ENCODE results near the gene APBB2.
"Not testable (repeated sequence)": the region's sequence is repeated elsewhere in the genome, so short reads cannot be mapped to it uniquely, and the experiment has no call there.

APBB2 gene

DNA sequence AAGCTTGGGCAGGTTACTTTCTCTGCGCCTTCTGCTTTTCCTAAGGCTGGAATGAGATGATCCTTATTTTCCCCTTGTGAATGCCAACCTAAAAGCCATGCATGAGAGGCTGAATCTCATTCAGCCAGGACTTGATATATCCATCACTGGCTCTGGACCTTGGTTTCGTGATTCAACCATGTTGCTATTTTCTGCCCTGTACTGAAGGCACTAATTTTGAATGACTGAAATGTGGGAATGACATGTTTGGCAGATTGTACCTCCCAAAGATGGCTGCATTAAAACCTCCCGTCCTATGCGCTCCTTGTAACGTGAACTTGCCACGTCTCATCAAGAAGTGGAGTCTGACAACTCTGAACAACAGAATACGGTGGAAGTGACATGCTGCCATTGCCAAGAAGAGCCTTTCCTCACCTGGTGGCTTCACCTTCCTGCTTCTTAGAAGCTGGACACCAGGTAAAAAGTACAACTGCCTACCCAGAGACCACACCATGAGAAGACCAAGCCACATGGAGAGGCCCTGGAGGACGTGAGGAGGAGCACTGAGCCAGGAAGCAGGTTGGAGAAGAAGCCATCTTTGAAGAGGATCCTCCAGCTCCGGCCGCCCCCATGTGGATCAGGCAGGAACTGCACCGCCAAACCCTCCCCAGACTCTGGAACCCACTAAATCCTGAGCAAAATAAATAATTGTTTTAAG is 290.1 kb downstream of the APBB2 start:
- DNase-seq, result no peak

DNA sequence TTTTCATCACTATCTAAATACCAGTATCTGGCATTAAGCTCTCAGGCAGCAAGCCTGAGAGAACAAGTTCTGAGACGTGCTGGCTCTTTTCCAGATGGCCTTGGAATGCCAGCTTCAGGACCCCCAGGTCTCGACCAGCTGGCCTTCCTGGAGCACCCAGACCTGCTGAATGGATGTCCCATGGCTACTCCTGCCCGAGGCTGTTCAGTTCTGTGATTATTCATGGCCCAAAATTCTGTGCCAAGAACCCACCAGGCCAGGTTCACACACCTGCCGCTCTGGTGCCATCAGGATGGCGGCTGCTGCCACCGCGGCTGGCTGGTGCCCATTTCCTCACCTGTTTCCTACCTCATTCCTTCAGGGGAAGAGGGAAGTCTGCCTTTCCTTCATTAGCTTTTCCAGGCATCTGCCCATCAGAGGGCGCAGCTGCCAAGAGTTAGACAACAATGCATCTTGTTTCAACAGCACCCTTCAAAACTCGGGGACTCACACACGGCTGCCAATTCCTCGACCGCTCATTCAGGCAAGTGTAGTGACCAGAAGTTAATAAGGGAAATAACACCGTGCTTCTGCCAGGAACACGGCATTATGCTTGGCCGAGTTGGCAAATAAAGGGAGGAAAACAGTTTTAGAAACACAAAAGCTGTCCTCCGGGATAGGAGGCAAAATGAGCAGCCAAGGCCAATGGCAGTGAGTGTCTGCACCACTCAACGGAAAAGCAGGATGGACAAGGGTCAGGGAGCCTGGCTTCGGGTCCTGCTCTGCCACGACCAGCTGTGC is 290.8 kb downstream of the APBB2 start:
- peak; percentile 35 for DNase-seq

DNA sequence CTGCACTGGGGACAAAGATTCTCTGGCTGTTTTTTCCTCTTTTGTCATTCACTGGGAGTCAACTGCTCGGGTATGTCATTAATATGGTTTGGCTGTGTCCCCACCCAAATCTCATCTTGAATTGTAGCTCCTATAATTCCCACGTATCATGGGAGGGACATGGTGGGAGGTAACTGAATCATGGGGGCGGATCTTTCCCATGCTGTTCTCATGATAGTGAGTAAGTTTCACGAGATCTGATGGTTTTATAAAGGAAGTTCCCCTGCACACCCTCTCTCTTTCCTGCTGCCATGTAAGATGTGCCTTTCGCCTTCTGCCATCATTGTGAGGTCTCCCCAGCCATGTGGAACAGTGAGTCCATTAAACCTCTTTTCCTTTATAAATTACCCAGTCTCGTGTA is 294.4 kb downstream of the APBB2 start:
- DNase-seq, result not testable (repeated sequence)

- DNase-seq, result peak; percentile 29
These were observed 296.0 kb downstream of the APBB2 start for GRCh38 chr4:40918330-40918729.

DNA sequence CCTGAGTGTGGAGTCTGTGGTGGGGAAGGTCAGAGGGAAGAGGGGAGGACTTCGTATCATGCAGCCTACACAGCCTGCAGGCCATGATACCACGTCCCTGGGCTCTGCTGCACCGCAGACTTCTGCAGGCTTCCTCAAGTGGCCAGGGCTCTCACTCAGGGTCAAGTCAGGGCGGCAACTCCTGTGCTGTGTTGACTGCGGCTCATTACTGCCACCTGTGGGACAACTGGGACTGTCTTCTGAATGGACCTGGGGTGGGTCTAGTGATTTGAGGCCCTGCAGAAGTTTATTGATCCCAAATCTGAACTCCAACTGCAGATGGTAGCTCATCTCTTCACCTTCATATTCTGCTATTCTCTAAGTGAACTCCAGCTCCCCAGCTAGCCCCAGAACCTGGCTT is 297.5 kb downstream of the APBB2 start:
- DNase-seq, result no peak

- DNase-seq, result no peak
These were observed 298.2 kb downstream of the APBB2 start for GRCh38 chr4:40916218-40916555.

DNA sequence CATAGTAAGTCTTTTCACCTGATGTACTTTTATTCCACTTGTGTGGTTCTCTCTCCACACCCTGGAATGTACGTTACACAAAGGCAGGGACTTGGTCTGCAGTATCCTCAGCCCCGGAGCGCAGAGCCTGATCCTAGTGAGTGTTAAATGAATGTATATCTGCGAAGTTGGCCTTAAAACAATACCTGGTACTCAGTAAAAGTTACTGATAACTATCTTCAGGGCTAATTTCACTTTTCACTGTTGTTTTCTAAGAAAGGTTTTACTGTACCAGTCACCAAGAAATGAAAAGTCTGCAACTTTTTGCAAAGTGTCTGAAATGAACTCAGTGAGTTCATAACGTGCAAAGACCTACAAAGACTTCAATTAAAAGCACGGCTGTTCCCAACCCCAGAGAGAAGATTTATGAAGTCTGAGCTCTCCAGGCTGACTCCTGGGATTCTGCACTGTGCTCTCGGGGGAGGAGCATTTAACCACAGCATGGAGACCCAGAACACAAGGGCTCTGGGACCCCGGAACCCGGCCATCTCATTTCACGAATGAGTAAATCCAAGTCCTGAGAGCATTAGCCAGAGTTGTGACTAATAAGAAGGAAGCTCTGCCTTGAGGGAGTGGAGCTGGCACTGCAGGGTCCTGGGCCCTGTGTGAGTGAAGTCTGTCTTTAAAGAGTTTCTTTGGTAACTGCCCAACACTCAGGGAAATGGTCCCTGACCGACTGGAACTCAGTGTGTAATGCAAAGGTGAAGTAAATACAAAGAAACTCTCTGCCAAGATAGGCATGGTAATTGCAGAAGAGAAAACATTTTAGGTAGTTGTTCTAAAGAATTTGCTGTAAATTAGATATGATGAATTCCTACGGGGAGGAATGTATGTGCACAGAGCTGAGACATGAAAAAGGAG is 298.8 kb downstream of the APBB2 start:
- DNase-seq, result peak; percentile 4

GRCh38 chr4:40912460-40913184 is 301.7 kb downstream of the APBB2 start:
- DNase-seq, result no peak

GRCh38 chr4:40910706-40911105 is 303.6 kb downstream of the APBB2 start:
- no peak for DNase-seq

DNA sequence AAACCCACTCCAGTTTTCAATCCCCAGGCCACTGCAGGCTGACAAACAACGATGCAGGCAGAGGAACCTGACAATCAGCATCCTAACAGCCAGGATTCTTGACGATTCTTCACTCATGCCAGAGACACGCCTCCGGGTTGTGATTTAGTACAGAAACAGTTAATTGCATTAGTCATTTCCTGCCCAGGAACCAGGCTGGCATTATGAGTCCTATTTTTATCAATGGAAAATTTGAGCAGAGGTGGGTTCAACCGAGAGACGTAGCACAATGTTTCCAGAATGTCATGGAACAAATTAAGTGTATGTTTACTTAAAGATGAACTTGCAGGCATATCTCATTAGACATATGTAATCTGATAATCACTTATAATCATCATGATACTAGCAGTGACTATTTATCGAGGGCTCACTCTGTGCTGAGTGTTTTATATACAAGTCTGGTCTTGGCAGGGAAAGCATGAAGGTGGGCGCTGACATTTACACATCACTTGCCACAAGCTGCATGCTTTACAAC is 304.9 kb downstream of the APBB2 start:
- peak; percentile 28 for DNase-seq

DNA sequence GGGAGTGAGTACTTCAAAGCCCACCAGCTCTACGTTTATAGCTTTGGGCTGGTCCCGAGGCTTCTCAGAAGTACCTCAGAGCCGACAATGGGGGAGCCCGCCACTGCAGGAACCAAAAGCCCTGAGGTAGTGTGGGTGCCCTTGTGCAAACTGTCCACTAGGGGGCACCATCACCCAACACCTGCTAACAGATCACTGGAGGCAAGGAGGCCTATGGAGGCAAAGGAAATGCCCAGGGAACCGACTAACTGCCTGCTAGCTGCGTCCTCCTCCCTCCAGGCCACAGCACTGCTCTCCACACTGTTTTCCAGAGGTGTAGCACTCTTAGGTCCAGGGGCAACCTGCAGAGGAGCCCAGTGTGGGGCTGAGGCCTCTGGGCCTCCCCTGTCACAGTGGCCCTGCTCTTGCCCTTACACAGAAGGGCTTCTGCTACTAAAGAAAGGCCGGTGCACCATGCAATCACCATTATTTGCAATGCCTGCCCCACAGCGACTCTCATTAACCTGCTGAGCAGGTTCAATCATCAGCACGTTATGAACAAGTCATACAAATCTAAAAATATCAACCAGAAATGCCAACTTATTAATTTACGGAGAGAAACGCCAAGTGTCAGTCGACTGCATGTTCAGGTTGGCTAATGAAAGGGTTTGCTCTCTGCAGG is 305.5 kb downstream of the APBB2 start:
- DNase-seq, result peak; percentile 41

DNA sequence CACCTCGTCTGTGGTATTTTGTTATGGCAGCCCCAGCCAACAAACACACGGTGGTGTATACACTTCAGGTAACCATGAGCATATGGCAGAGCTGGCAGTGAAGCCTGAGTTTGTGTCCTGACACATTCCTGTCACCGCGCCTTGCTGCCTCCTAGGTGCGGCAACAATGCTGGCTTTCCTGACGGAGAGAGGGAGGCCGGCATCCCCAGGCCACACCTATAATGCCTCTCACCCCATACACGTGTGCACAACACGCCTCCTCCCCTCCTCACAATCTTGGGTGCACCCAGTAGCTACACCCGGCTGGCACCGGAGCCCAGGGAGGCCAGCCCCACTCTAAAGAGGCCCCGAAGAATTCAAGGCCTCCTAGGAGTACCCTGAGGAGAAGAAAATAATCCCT is 306.0 kb downstream of the APBB2 start:
- DNase-seq, result no peak

GRCh38 chr4:40905414-40905813 is 308.9 kb downstream of the APBB2 start:
- no peak for DNase-seq

GRCh38 chr4:40900531-40900930 is 313.8 kb downstream of the APBB2 start:
- not testable (repeated sequence) for DNase-seq

DNA sequence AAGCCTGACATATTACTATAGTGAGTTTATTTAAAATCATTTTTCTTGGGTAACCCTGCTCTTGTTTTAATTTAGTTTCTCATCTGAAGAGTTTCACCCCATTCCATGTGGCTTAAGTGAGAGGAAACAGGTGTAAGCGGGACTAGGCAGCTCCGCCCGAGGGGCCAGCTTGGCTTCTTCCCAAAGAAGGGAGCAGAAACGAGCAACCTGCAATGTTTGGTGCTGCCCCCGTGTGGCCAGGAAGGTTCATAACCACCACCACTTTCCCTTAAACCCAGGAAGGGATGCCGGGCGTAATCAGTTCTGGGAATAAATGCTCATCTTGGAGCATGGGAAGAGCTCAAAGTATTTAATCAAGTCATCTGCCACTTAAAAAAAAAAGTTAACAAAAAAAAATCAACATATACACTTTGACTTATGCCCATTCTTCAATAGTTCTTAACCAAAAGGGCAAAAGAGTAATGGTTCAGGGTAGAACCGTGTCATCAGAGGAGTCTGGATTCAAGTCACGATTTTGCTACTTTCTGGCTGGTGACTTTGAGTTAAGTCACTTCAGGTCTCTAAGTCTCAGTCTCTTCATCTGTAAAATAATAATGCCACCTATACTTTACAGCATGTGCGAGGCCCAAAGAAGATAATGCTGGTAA is 316.7 kb downstream of the APBB2 start:
- DNase-seq, result no peak

DNA sequence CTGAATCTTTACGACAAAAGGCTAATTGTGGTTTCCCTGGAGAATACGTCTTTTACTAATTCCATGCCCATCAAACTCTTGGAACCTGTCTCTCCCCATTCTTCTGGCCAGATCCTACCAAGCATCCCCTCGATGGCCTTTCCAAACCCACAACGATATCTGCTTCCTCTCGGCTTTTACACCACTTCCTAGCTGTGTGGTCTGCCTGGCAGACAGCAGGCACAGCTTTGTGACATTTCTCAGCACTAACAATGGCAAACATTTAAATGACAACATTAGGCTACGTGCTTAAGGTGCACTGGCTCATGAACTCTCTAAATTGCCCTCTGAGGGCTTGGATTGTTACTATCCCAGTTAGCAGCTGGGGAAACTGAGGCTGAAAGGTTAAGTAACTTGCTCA is 323.6 kb downstream of the APBB2 start:
- DNase-seq, result no peak

DNA sequence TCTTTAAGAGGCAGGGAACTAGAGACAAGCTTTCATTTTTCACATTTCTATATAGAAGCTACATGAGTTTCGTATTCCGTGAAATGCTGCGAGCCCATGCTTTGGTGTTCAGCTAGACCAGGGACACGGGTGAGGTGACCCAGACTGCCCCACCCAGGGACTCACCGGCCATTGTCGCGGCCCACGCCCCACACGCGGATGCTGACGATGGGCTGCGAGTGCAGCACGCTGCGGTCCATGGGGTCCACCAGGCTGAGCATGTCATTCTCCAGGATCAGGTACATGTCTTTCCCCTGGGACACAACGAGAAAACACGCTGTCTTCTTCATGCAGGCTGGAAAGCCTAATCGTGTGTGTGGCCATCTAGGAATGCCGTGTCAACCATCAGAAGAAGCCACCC is 324.1 kb downstream of the APBB2 start:
- no peak for DNase-seq

DNA sequence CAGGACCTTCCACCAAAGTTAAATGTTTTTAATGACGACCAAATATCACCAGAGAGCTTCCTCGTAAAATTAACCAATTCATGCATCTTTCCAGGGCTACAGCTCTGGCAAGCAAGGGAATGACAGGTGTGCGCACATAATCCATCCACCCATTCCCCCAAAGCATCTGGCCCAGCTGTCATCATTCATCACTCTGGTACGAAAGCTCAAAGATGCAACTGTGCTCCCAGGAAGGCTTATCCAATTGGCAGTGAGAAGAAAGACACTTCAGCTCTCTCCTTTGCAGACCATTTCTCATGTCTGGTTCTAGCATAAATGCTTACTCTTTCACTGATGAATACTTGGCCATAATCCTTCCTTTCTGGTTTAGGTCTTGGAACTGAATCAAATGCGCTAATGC is 325.4 kb downstream of the APBB2 start:
- DNase-seq, result no peak

GRCh38 chr4:40887764-40888131 is 326.6 kb downstream of the APBB2 start:
- no peak for DNase-seq

DNA sequence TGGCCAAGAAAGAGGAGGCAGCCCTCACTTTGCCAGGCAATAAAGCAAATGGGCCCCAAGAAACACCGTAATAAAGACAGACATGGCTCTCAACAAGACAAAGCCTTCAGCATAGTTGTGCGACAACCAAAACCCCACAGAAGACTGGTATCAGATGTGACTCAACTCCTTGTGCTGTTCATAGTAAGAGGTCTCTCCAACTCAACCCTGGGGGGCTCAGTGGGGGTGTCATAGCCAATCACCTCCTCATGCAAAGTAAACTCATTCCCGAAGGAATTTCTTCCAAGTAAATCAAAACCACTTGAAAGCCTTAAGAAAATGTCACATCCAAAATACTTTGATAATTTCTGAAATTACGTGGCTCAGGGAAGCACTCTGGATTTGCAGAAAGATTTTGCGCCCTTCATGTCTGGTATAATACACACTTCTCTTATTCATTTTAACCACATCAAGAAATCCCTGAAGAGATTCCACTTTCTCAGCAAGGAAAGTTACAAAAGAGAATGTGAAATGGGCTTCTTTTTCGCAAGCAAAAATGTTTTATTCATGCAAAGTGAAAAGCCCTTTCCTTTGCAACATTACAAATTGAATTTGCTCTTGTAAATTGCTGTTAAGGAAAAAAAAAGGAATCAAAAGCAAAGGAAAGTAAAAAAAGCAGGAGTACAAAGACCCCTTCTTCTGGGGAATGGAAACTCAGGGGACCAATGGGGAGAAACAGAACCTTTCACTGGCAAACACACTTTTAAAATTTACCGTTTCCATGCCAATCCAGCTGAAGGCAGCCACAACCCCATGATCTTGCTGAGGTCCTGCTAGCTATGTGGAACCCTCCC is 327.2 kb downstream of the APBB2 start:
- DNase-seq, result no peak

- no peak for DNase-seq
These were observed 332.5 kb downstream of the APBB2 start for GRCh38 chr4:40881851-40882250.
